Stomach smooth muscle (tissue), 2 donors: Measurements from ENCODE around the gene ACTRT2.

Source experiments
- H3K27ac ChIP-seq: one replicate; pipeline ENCODE4 v1.7.0; 2013; ENCODE audit warnings: mild to moderate bottlenecking, low read length, inconsistent platforms
- H3K27me3 ChIP-seq, 2 donors: one replicate each; pipeline ENCODE4 v1.7.0; 2013; ENCODE audit warnings: low read length in 2 of 2; ENCODE audit not compliant: insufficient read depth in 2 of 2, control insufficient read depth in 1 of 2
- H3K36me3 ChIP-seq, 2 donors: one replicate each; pipeline ENCODE4 v1.7.0; 2013; ENCODE audit warnings: low read length in 2 of 2; ENCODE audit not compliant: control insufficient read depth in 2 of 2, insufficient read depth in 2 of 2
- H3K4me1 ChIP-seq: one replicate; pipeline ENCODE4 v1.7.0; 2013; ENCODE audit warnings: low read length; ENCODE audit not compliant: control insufficient read depth, insufficient read depth
- H3K4me3 ChIP-seq, 2 donors: one replicate each; pipeline ENCODE4 v1.7.0; 2013; ENCODE audit warnings: low read length in 2 of 2
- H3K9ac ChIP-seq, 2 donors: one replicate each; pipeline ENCODE4 v1.7.0; 2013; ENCODE audit warnings: low read length in 2 of 2, mild to moderate bottlenecking in 1 of 2
- H3K9me3 ChIP-seq, 2 donors: one replicate each; pipeline ENCODE4 v1.7.0; 2013; ENCODE audit warnings: low read length in 2 of 2; ENCODE audit not compliant: control insufficient read depth in 2 of 2
- donor health status: healthy.
- donor health status: Pancreatic carcinoma.

Gene ACTRT2

DNA sequence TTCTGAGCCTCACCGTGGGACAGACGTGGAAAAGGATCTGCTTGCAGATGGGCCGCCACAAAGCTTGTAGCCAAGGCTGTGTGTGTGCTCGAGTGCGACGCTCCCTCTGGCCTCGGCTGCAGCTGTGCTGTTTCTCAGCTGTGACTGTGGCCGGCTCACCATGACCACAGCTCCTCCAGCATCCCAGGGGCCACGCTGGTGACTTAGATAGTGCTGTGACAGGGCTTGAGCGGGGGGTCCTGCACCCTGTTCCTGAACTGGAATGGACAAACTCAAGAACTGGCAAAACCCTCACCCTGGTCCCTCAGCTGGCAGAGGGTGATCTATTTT, 17.4 kb upstream of the ACTRT2 start:
- H3K27me3 ChIP-seq = peaks cover 25 to 27% of the 10 kb centered on the region in 2 donors
- H3K4me1 ChIP-seq = no peaks in the 10 kb centered on the region
- H3K36me3 ChIP-seq = no peaks in the 10 kb centered on the region
- H3K4me3 ChIP-seq = no peak overlapping the region
- H3K9ac ChIP-seq = no peak overlapping the region
- H3K27ac ChIP-seq = no peak overlapping the region
- peaks cover 0 to 10% of the 10 kb centered on the region in 2 donors for H3K9me3 ChIP-seq

DNA sequence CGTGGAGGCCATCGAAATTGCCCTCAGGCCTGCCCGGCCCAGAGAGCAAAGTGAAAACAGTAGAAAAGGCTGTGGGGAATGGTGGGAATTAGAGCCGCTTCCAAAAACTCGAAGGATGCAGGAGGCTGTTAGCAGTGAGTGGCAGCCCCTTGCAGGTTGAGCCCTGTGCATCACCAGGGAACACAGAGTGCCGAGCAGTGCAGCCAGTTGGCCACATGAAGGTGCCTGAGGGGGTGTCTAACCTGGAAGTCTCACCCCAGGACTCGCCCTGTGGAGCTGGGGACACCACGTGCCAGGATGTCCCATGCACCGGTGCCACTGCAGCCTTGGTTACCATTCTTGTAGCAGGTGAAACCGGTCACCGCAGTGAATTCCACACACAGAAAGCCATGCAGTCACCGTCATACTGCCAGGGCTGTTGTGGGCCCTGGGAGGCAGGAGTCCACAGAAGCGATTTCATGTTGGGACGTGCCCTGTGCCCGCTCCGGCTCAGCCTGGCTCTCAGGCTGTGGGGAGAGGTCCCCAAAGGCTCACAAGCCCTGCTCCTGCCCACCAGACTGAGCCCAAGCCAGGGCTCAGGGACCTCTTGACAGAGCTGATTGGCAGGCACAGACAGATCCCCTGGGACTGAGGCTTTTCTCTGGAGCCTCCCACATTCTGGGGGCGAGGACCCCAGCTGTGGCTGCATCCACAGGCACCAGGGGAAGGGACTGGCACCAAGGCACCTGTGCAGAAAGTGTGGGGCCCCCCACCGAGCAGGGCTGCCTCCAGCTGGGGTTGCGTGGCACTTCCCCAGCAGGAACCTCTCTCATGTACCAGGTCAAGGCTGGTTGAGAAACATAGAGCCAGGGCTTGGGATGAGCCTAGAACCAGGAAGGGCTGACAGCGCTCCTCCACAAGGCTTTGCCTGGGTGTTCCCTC, 16.7 kb upstream of the ACTRT2 start:
- H3K27me3 ChIP-seq = peaks cover 23 to 29% of the 10 kb centered on the region in 2 donors
- peaks cover 0 to 13% of the 10 kb centered on the region in 2 donors for H3K9me3 ChIP-seq
- H3K27ac ChIP-seq = no peak overlapping the region
- H3K36me3 ChIP-seq = no peaks in the 10 kb centered on the region
- H3K4me1 ChIP-seq = no peaks in the 10 kb centered on the region
- no peak overlapping the region for H3K9ac ChIP-seq
- H3K4me3 ChIP-seq = no peak overlapping the region

DNA sequence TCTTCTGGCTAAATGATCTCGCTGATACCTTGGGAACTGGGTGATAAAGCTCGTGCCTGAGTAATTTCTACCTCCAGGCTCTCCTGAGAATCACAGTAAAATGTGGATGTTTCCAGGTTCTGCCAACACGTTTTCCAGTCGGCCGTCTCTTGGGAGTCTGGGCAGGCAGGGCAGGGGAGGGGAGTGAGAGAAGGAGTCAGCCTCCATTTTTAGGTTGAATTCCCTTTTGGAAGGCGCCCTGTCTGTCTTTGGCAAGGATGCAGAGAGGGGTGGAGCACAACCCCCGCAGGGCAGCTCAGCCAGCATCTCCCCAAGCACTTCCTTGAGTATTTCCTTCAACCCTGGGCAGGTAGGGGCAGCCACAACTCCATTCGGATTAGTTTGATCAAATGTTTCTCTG, 15.5 kb upstream of the ACTRT2 start:
- Histone ChIP-seq H3K4me3 (no peak overlapping the region), H3K27me3 (peaks cover 21 to 24% of the 10 kb centered on the region in 2 donors), H3K9me3 (peaks cover 0 to 13% of the 10 kb centered on the region in 2 donors), H3K27ac (no peak overlapping the region), H3K4me1 (no peaks in the 10 kb centered on the region), H3K9ac (no peak overlapping the region), H3K36me3 (no peaks in the 10 kb centered on the region)

DNA sequence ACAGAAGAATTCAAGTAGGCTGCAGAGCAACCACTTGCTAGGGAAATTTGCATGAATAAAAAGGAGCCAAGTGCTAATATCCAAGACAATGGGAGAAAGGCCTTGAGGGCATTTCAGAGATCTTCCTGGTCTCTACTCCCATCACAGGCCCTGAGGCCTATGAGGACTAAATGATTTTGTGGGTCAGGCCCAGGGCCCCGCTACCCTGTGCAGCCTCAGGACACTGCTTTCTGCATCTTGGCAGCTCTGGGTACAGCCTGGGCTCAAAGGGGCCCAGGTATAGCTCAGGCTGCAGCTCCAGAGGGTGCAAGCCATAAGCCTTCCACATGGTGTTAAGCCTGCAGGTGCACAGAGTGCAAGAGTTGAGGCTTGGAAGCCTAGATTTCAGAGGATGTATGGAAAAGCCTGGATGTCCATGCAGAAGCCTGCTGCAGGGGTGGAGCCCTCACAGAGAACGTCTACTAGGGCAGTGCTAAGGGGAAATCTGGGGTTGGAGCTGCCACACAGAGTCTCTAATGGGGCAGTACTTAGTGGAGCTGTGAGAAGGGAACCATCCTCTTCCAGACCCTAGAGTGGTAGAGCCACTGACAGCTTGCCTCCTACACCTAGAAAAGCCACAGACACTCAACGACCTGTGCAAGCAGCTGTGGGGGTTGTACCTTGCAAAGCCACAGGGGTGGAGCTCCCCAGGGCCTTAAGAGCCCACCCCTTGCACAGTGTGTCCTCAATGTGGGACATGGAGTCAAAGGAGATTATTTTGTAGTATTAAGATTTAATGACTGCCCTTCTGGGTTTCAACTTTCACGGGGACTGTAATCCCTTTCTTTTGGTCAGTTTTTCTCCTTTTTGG, 13.7 kb upstream of the ACTRT2 start:
- no peak overlapping the region for H3K27ac ChIP-seq
- H3K4me3 ChIP-seq = no peak overlapping the region
- H3K9ac ChIP-seq = no peak overlapping the region
- peaks cover 0 to 13% of the 10 kb centered on the region in 2 donors for H3K9me3 ChIP-seq
- H3K36me3 ChIP-seq = no peaks in the 10 kb centered on the region
- H3K4me1 ChIP-seq = peaks cover 4% of the 10 kb centered on the region
- peaks cover 27 to 34% of the 10 kb centered on the region in 2 donors for H3K27me3 ChIP-seq

DNA sequence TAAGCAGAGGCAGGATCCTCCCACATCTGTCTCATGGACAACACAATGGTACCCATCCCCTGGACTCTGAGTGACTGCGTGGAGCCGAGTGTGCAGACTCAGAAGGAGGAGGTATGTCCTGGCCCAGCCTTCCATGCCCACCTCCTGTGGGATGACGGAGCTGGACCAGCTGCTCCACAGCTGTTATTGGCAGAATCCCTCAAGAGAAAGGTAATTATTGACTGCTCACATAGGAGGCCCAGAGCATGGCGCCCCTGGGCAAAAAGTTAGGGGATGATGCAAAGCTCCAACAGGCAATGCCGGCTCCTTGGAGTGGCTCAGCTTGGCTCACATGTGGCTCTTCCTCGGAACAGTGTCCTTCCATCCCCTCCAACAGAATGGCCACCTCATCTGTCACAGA, 12.2 kb upstream of the ACTRT2 start:
- Histone ChIP-seq H3K27me3 (peaks cover 30 to 34% of the 10 kb centered on the region in 2 donors), H3K4me3 (no peak overlapping the region), H3K9me3 (peaks cover 0 to 13% of the 10 kb centered on the region in 2 donors), H3K27ac (no peak overlapping the region), H3K9ac (no peak overlapping the region), H3K36me3 (no peaks in the 10 kb centered on the region), H3K4me1 (peaks cover 12% of the 10 kb centered on the region)

DNA sequence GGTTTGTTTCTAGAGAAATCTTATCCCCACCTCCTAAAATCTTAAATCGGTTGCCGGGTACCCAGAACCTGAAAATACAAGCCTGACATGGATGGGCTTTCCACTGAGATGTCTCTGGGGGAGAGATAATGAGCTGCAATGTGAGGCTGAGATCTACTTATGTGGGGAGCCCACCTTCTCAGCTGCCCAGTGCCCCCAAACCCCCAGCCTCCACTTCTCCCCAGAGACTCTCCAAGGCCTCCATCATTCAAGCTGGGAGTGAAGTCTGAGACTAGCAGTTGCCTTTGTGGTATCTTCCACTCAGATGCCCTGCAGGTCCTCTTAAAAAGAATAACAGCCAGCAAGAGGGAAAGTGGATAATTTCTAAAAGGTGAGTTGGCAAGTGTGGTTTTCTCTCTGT, 11.7 kb upstream of the ACTRT2 start:
- Histone ChIP-seq H3K9me3 (peaks cover 0 to 13% of the 10 kb centered on the region in 2 donors), H3K27ac (no peak overlapping the region), H3K27me3 (peaks cover 30 to 35% of the 10 kb centered on the region in 2 donors), H3K36me3 (no peaks in the 10 kb centered on the region), H3K9ac (no peak overlapping the region), H3K4me3 (no peak overlapping the region), H3K4me1 (peaks cover 12% of the 10 kb centered on the region)

DNA sequence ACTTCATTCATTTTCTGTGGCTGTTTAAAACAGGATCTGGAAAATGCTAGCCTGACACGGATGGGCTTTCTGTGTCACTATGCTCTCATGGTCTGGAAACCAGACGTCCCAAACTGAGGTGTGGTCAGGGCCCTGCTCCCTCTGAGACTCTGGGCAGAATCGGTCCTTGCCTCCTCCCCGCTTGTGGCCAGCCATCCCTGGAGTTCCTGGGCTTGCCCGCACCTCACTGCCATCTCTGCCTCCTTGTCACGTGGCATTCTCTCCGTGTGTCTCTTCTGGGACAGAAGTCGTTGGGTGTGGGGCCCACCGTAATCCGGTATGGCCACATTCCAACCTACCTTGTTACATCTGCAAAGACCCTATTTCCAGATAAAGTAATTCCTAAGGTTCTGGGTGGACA, 10.1 kb upstream of the ACTRT2 start:
- Histone ChIP-seq H3K9me3 (peaks cover 0 to 13% of the 10 kb centered on the region in 2 donors), H3K9ac (no peak overlapping the region), H3K4me3 (no peak overlapping the region), H3K27me3 (peaks cover 39 to 46% of the 10 kb centered on the region in 2 donors), H3K4me1 (peaks cover 12% of the 10 kb centered on the region), H3K36me3 (no peaks in the 10 kb centered on the region), H3K27ac (no peak overlapping the region)

DNA sequence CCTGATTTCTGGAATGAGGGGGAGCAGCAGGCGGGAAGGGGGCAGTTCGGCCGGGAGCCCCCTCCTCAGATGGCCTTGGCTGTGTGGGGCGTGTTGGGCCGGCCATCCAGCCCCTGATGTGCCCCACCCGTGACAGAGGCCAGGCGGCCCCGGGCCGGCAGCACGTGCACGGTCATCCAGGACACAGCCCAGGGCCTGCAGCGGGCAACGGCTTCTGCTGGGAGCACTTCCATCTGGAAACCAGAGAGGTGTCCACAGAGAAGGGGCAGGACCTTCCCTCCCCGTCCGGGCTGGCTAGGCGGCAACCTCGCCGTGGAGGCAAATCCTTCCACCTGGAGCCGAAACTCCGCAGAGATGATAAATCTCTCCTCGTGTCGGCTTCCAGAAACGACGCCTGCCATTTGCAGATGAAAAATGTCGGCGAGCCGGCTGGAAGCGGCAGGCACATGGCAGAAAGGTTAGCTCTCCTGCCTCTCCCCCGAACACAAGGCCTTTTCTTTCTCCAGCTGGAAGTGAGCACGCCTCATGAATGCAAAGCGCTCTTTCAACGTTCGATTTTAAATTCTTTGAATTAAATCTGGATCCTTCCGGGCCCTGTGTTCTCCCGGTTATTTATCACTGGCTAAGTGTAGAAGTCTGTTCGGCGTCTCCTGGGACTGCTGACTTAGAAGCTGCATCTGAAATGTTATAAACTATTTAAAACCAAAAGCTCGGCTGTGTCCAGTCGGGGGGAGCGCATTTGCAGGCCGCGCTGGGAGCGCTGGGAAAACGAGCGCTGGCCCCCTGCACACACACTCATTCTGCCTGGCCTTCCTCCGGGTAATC, 9.4 kb upstream of the ACTRT2 start:
- peaks cover 39 to 46% of the 10 kb centered on the region in 2 donors for H3K27me3 ChIP-seq
- no peak overlapping the region for H3K27ac ChIP-seq
- H3K4me1 ChIP-seq = peaks cover 12% of the 10 kb centered on the region
- H3K9me3 ChIP-seq = peaks cover 0 to 13% of the 10 kb centered on the region in 2 donors
- no peaks in the 10 kb centered on the region for H3K36me3 ChIP-seq
- H3K4me3 ChIP-seq = peak overlapping the region; percentile 22 to 44
- H3K9ac ChIP-seq = peak overlapping the region in 1 of 2 donors; percentile 1

DNA sequence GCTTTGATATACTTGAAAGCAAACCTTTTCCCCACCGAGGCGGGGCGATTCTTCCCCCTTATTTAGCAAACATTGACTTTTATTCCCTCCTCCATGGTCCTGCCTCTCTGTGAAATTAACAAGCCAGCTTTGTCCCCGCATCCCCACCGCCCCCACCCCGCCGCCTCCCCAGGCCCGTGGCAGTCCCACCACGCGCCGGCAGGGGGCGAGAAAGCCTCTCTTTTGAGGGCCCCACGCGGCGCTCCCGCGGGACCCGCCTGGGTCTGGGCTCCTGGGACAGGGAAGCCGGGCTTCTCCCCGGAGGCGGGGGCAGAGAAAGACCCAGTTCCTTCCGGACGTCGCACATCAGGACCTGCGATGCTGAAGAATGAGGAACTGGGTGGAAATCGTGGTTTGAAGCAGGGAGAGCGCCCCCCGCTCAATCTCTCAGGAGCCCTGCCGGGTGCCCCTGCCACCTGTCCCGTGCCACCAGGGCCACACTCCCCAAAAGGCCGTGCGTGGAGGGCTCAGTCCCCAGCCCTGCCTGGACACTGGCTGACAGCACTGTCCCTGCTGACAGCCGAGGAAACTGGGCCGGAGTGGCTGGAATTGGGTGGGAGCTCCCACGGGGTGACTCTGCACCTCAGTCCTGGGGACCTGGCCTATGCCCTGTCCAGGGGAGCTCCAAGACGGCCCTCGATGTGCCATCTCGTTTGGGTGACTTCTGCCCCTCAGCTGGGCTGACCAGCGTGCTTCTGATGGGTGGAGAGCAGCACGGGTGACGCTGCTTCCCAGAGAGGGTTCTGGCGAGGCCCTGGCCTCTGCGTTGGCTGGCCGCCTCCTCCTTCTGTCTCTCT, 8.6 kb upstream of the ACTRT2 start:
- peak overlapping the region; percentile 22 to 44 for H3K4me3 ChIP-seq
- H3K36me3 ChIP-seq = no peaks in the 10 kb centered on the region
- peaks cover 42 to 44% of the 10 kb centered on the region in 2 donors for H3K27me3 ChIP-seq
- no peak overlapping the region for H3K9ac ChIP-seq
- no peak overlapping the region for H3K27ac ChIP-seq
- peaks cover 12% of the 10 kb centered on the region for H3K4me1 ChIP-seq
- H3K9me3 ChIP-seq = peaks cover 0 to 12% of the 10 kb centered on the region in 2 donors
